GM23248 (cell line): ENCODE measurements around the gene OXT. TPM values are rescaled to one million over a fixed set of nuclear protein-coding genes. Genes with fewer than 3 reads are reported as not detected.
"Not testable (repeated sequence)": the region's sequence is repeated elsewhere in the genome, so short reads cannot be mapped to it uniquely, and the experiment has no call there.

ENCODE experiments used
- DNase-seq: peaks from one replicate; pipeline ENCODE4 v3.0.0-alpha.2; 2015
- H2AFZ ChIP-seq: fragments of 200-600 bp; sonication (generic); 2 replicates; pipeline ENCODE4 v1.6.1; 2016; ENCODE audit warnings: antibody characterized with exemption
- H3F3A ChIP-seq: fragments of 200-600 bp; sonication (generic); 2 replicates; pipeline ENCODE4 v1.6.1; 2016; ENCODE audit warnings: mild to moderate bottlenecking, antibody characterized with exemption, mixed run types; ENCODE audit not compliant: insufficient read depth
- H3K27ac ChIP-seq: fragments of 200-600 bp; sonication (generic); 2 replicates; pipeline ENCODE4 v1.5.1; 2016; ENCODE audit warnings: mild to moderate bottlenecking
- H3K27me3 ChIP-seq: fragments of 200-600 bp; sonication (generic); replicated peaks from 2 replicates; pipeline ENCODE4 v1.6.1; 2016; ENCODE audit warnings: mild to moderate bottlenecking; ENCODE audit not compliant: insufficient read depth
- H3K36me3 ChIP-seq: fragments of 200-600 bp; sonication (generic); 2 replicates; pipeline ENCODE4 v1.6.1; 2016; ENCODE audit warnings: low read depth, mild to moderate bottlenecking
- H3K4me1 ChIP-seq: fragments of 200-600 bp; sonication (generic); 2 replicates; pipeline ENCODE4 v1.6.1; 2016; ENCODE audit warnings: mild to moderate bottlenecking; ENCODE audit not compliant: insufficient read depth
- H3K4me2 ChIP-seq: fragments of 200-600 bp; sonication (generic); one replicate; pipeline ENCODE4 v1.6.1; 2016; ENCODE audit warnings: mild to moderate bottlenecking; ENCODE audit not compliant: unreplicated experiment
- H3K4me3 ChIP-seq: fragments of 200-600 bp; sonication (generic); 2 replicates; pipeline ENCODE4 v1.5.1; 2016; ENCODE audit warnings: mild to moderate bottlenecking
- H3K79me2 ChIP-seq: fragments of 200-600 bp; sonication (generic); 2 replicates; pipeline ENCODE4 v1.6.1; 2016; ENCODE audit warnings: mild to moderate bottlenecking; ENCODE audit not compliant: insufficient read depth
- H3K9ac ChIP-seq: fragments of 200-600 bp; sonication (generic); 2 replicates; pipeline ENCODE4 v1.6.1; 2016; ENCODE audit warnings: mild to moderate bottlenecking
- H3K9me2 ChIP-seq: fragments of 200-600 bp; sonication (generic); 2 replicates; pipeline ENCODE4 v1.6.1; 2016; ENCODE audit warnings: mixed run types, mild to moderate bottlenecking, moderate library complexity; ENCODE audit not compliant: insufficient read depth
- H3K9me3 ChIP-seq: fragments of 200-600 bp; sonication (generic); one replicate; pipeline ENCODE4 v1.6.1; 2017; ENCODE audit warnings: low read depth
- H4K20me1 ChIP-seq: fragments of 200-600 bp; sonication (generic); 2 replicates; pipeline ENCODE4 v1.6.0; 2016; ENCODE audit not compliant: insufficient read depth
- EZH2 ChIP-seq: fragments of 200-600 bp; sonication (generic); IDR thresholded peaks from 2 replicates; pipeline ENCODE4 v1.6.1; 2018; ENCODE audit warnings: antibody characterized with exemption, mild to moderate bottlenecking; ENCODE audit not compliant: insufficient read depth, poor library complexity, severe bottlenecking
- EZH2phosphoT487 ChIP-seq: fragments of 200-600 bp; sonication (generic); IDR thresholded peaks from 2 replicates; pipeline ENCODE4 v1.6.1; 2018; ENCODE audit warnings: antibody characterized with exemption, moderate library complexity, mild to moderate bottlenecking, low read depth; ENCODE audit not compliant: insufficient read depth
- WGBS, 2 experiments: methylation state at CpG; one replicate each; pipeline ENCODE4 v1.1.6; 2015 to 2017; ENCODE audit warnings: low lambda C conversion rate in 2 of 2, low coverage in 1 of 2; ENCODE audit errors: missing lambda C conversion rate in 2 of 2; 5-methylcytosine and 5-hydroxymethylcytosine counted together
- in situ Hi-C: fragments of 300-500 bp; cut with MboI; formaldehyde crosslinking; loops from 2 replicates; pipeline ENCODE4 v1.15.0; 2020
- polyA plus RNA-seq: library from polyadenylated mRNA; unstranded; fragments of >200 nt; fragmentation: Nextera tagmentation; extraction: Ambion mirVana; gene quantifications from 2 replicates; pipeline ENCODE4 v1.2.1, GENCODE V29; 2016
- total RNA-seq: library from RNA; depleted of rRNA; stranded (reverse); fragments of >200 nt; shearing (Covaris generic); gene quantifications from 2 replicates; pipeline ENCODE4 v1.2.3, GENCODE V29; 2014

OXT gene
- total and polyA plus RNA-seq, 2 experiments from 2014 or later, result 0.40 TPM; not detected in 1

DNA sequence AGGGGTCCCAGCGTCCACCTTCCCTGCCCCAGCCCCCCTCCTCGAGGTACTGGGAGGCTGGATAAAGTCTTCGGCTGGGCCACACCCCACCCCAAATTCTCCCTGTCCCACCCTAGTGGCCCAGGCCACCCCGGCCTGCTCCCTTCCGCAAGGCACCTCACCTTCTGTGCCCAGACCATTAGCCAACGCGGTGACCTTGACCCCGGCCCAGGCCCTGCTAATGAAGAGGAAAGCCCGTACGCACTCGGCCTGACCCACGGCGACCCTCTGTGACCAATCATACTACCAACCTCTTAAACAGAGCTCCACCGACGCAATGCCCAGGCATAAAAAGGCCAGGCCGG, 182 bp upstream of the OXT start:
- Histone ChIP-seq H3K9ac (peak overlapping the region; percentile 69; the same call in 1 of the 2 replicates), H3F3A (peaks cover 21% of the 10 kb centered on the region), H3K36me3 (no peaks in the 10 kb centered on the region), H3K4me2 (peak overlapping the region; percentile 75), H2AFZ (peak overlapping the region; percentile 75), H3K79me2 (no peaks in the 10 kb centered on the region), H3K4me1 (peaks cover 18% of the 10 kb centered on the region), H3K27ac (no peak overlapping the region), H3K27me3 (no peaks in the 10 kb centered on the region), H3K9me3 (no peaks in the 10 kb centered on the region), H3K9me2 (no peaks in the 10 kb centered on the region), H4K20me1 (no peaks in the 10 kb centered on the region), H3K4me3 (peak overlapping the region; percentile 67)
- DNase-seq, result no peak
- in situ Hi-C loops, result no loop called here
- no peak for TF ChIP-seq EZH2phosphoT487
- TF ChIP-seq EZH2, result no peak
- WGBS, 2 experiments, result 43 to 52% methylated on average over 14 to 16 of the region's 16 CpGs

DNA sequence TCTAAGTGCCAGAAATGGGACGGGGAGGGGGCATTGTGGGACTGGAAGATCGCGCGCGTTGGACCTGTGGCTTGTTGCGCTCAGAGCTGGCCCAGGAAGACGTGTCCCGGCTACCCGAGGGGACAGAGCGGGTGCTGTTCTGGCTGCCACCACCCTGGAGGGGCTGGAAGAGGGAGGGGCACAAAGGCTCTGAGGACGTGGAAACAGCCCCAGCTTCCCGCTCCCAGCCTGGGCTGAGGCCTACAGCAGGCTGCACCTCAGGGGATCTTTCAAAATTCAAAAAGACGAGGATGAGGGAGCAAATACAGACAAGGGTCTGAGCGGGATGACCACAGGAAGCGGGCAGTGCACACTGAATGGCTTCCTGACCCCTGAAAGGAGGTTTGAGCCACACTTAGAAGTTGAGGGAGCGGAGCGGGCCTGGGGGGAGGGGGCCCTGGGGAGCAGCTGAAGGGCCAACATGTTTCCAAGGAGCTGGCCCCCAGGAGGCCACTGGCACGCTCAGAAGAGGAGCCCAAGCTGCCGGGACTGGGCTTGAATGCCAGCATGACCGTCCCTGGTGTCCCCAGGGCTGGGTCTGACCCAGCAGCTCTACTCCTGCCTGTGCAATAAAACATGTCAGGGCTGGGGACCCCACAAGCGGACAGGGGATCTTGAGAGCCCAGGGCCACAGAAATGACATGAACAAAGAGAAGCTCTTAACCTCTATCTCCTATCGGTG, 1.3 kb downstream of the OXT start:
- no peaks in the 10 kb centered on the region for H3K9me3 ChIP-seq
- 0 out of 2 replicates have a peak, but pooled peaks cover 6% of the 10 kb centered on the region for H3K4me1 ChIP-seq
- peak overlapping the region; percentile 75 for H2AFZ ChIP-seq
- in situ Hi-C loops, result no loop called here
- H3K9me2 ChIP-seq, result no peaks in the 10 kb centered on the region
- no peaks in the 10 kb centered on the region for H3K27me3 ChIP-seq
- 67 to 72% methylated on average over 22 of the region's 22 CpGs for WGBS, 2 experiments
- peak overlapping the region; percentile 67 for H3K4me3 ChIP-seq
- no peaks in the 10 kb centered on the region for H3K36me3 ChIP-seq
- no peak for DNase-seq
- H4K20me1 ChIP-seq, result no peaks in the 10 kb centered on the region
- no peak overlapping the region for H3K4me2 ChIP-seq
- peak overlapping the region; percentile 69; the same call in 1 of the 2 replicates for H3K9ac ChIP-seq
- TF ChIP-seq EZH2 (no peak), EZH2phosphoT487 (no peak)
- no peaks in the 10 kb centered on the region for H3K79me2 ChIP-seq
- no peak overlapping the region for H3K27ac ChIP-seq
- H3F3A ChIP-seq, result peaks cover 12% of the 10 kb centered on the region

DNA sequence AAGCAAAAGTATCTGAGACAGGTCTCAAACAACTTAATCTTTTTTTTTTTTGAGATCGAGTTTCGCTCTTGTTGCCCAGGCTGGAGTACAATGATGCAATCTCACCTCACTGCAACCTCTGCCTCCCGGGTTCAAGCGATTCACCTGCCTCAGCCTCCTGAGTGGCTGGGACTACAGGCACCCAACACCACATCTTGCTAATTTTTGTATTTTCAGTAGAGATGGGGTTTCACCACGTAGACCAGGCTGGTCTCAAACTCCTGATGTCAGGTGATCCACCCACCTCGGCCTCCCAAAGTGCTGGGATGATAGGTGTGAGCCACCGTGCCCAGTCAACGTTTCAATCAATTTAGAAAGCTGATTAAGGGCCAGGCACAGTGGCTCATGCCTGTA, 1.8 kb downstream of the OXT start:
- H3K4me3 ChIP-seq, H3K27ac ChIP-seq, H3K36me3 ChIP-seq, H3K27me3 ChIP-seq, in situ Hi-C loops, H3K4me1 ChIP-seq, H3F3A ChIP-seq, H3K9me3 ChIP-seq, DNase-seq, H3K9me2 ChIP-seq, H2AFZ ChIP-seq, H3K9ac ChIP-seq, H4K20me1 ChIP-seq, H3K79me2 ChIP-seq, H3K4me2 ChIP-seq: not testable (repeated sequence)
- 90 to 91% methylated on average over 8 of the region's 8 CpGs for WGBS, 2 experiments

DNA sequence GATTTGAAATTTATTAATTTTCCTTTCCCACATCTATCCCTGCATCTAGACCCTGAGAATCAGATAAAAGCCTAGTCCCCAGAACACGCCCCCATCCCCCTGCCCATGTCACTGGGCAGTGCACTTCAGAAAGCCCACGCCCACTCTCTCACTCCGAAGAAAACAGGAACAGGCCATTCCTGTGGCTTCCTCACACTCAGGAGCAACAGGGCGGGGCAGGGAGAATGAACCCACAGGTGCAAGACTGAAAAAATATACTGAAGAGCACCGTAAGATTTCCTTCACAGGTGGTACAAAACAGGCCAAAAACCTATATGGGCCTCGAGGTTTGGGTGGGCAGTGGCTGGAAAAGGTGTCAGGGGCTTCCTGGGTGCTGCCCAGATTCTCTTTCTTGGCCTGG, 3.4 kb downstream of the OXT start:
- in situ Hi-C loops, result no loop called here
- H3K9me3 ChIP-seq, result no peaks in the 10 kb centered on the region
- TF ChIP-seq EZH2phosphoT487, result no peak
- no peak for TF ChIP-seq EZH2
- no peaks in the 10 kb centered on the region for H3K9me2 ChIP-seq
- no peaks in the 10 kb centered on the region for H3K27me3 ChIP-seq
- no peak overlapping the region for H3K4me3 ChIP-seq
- no peaks in the 10 kb centered on the region for H4K20me1 ChIP-seq
- H3K9ac ChIP-seq, result no peak overlapping the region
- H3K27ac ChIP-seq, result no peak overlapping the region
- H3F3A ChIP-seq, result no peaks in the 10 kb centered on the region
- DNase-seq, result no peak
- 80 to 83% methylated on average over 6 of the region's 6 CpGs for WGBS, 2 experiments
- H3K79me2 ChIP-seq, result no peaks in the 10 kb centered on the region
- H3K4me2 ChIP-seq, result no peak overlapping the region
- no peaks in the 10 kb centered on the region for H3K4me1 ChIP-seq
- H3K36me3 ChIP-seq, result no peaks in the 10 kb centered on the region
- H2AFZ ChIP-seq, result no peak overlapping the region

DNA sequence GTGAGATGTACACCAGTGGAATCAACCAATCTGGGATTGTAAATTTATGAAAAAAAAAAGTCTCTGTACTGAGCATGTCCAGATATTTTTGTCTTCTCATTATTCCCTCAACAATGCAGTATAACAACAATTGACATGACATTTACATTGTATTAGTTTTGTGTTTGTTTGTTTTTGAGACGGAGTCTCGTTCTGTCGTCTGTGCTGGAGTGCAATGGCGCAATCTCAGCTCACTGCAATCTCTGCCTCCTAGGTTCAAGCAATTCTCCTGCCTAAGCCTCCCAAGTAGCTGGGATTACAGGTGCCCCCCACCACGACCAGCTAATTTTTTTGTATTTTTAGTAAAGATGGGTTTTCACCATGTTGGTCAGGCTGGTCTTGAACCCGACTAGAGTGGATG, 3.9 kb downstream of the OXT start:
- H3K4me1 ChIP-seq, H3F3A ChIP-seq, in situ Hi-C loops, H4K20me1 ChIP-seq, H3K36me3 ChIP-seq, H3K4me2 ChIP-seq, H3K79me2 ChIP-seq, H3K27ac ChIP-seq, H3K9ac ChIP-seq, H3K4me3 ChIP-seq, DNase-seq, H3K27me3 ChIP-seq, H3K9me3 ChIP-seq, H3K9me2 ChIP-seq, H2AFZ ChIP-seq: not testable (repeated sequence)
- 70 to 73% methylated on average over 6 of the region's 6 CpGs for WGBS, 2 experiments
